Mucosa of descending colon (tissue), 3 donors: ENCODE results near the gene SNTG2. TPM values are rescaled to one million over a fixed set of nuclear protein-coding genes. Genes with fewer than 3 reads are reported as not detected.

Experiments
- ATAC-seq: fragments of 200-7000 bp; cut with Tn5 transposase; one replicate; pipeline ENCODE4 v1.9.1; 2020; ENCODE audit warnings: mild to moderate bottlenecking, moderate library complexity
- DNase-seq, 3 donors: peaks; one replicate each; pipeline ENCODE4 v3.0.0-alpha.2; 2020
- H3K36me3 ChIP-seq: fragments of 200-600 bp; one replicate; pipeline ENCODE4 v1.8.0; 2021; ENCODE audit warnings: low read depth, mild to moderate bottlenecking
- H3K4me1 ChIP-seq: fragments of 200-600 bp; one replicate; pipeline ENCODE4 v1.8.0; 2021; ENCODE audit warnings: low read depth, mild to moderate bottlenecking
- H3K4me3 ChIP-seq: fragments of 200-600 bp; one replicate; pipeline ENCODE4 v1.8.0; 2021; ENCODE audit warnings: mild to moderate bottlenecking
- H3K9me3 ChIP-seq: fragments of 200-600 bp; one replicate; pipeline ENCODE4 v1.8.0; 2021; ENCODE audit warnings: mild to moderate bottlenecking
- CTCF ChIP-seq: fragments of 200-600 bp; IDR thresholded peaks from one replicate; pipeline ENCODE4 v1.8.0; 2022; ENCODE audit warnings: antibody characterized with exemption, mild to moderate bottlenecking
- intact Hi-C, 2 donors: fragments of 100-400 bp; cut with DNase I in 1 of 2; cut with micrococcal nuclease in 1 of 2; formaldehyde crosslinking; loops; one replicate each; pipeline versions ENCODE4 v1.11.0 to v1.11.1; 2022; cut with DNase I, micrococcal nuclease
- total RNA-seq, 3 donors: library from RNA; stranded (reverse); fragmentation: NEBNext Ultra II Directional in 2 of 3; extraction: Animal tissue kit (Norgen Biotek cat#: 25700) in 2 of 3; gene quantifications; one replicate each; pipeline versions ENCODE4 v1.2.1 to v1.2.4, GENCODE V29; 2021 to 2023
- donor health status: DM: no; HTN: no; CAD: no; lungs with moderate emphysema.
- donor health status: DM: no; HTN: no; CAD: no.
- donor health status: DM: no; HTN: yes; CAD: no.

Gene SNTG2
- total RNA-seq, 3 donors from 2014 or later: 0.38 to 3.0 (median 2.8) TPM

DNA sequence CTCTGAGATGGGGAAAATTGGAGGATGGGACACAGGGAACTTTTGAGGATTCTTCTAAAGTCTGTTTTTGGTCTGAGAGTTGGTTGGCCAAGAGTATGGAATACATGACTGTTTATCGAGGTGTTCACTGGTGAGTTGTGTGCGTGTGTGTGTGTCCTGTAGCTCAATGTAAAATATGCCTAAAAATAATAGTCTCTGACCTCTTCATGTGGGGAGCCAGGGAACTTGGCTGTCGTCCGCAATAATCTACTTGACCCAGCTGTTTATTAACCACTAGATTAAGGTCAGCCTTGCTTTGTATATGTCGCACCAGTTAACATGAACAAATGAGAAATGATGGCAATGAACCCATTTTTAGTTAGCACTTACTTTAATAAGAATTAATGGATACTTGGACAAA, 285.2 kb downstream of the SNTG2 start:
- intact Hi-C loops: no loop called here

GRCh38 chr2:1236606-1237005, 286.0 kb downstream of the SNTG2 start:
- intact Hi-C loops: no loop called here
- Histone ChIP-seq H3K4me3 (no peak overlapping the region), H3K4me1 (no peaks in the 10 kb centered on the region), H3K36me3 (no peaks in the 10 kb centered on the region), H3K9me3 (no peaks in the 10 kb centered on the region)
- ATAC-seq: no peak
- no peak for DNase-seq
- no peak for TF ChIP-seq CTCF

More for the DNA sequence above, 285.2 kb downstream of the SNTG2 start:
- no peak for TF ChIP-seq CTCF
- no peaks in the 10 kb centered on the region for H3K36me3 ChIP-seq
- no peaks in the 10 kb centered on the region for H3K9me3 ChIP-seq
- ATAC-seq (no peak), DNase-seq (no peak)
- H3K4me1 ChIP-seq: no peaks in the 10 kb centered on the region
- no peak overlapping the region for H3K4me3 ChIP-seq

- Histone ChIP-seq H3K36me3 (no peaks in the 10 kb centered on the region), H3K4me3 (no peak overlapping the region), H3K9me3 (no peaks in the 10 kb centered on the region), H3K4me1 (no peaks in the 10 kb centered on the region)
- intact Hi-C loops: no loop called here
- no peak for DNase-seq
- ATAC-seq: no peak
- no peak for TF ChIP-seq CTCF
These were observed 287.1 kb downstream of the SNTG2 start for GRCh38 chr2:1237783-1238182.

DNA sequence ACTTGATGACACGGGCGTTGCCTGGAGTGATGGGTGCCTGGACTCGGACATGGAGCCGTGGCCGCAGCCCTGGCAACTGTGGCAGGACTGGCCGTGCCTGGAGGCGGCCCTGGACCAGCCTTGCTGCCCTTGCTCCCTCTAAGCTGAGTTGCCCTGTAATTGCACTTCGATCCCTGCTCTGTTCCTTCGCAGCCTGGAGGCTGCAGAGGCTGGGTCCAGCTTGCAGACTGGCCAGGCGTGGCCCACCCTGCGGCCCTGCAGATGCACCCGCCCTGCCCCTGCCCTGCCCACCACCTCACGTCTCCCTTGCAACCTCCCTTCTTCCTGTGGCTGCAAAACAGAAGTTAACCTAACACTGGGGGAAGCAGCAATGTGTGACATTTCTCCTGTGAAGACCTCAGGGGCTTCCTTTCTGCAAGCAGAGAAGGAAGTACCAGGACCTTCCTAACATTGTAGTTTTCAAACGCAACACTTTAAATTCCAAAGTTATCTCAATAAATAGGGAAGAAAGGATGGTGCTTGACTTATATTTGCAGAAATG, 288.0 kb downstream of the SNTG2 start:
- DNase-seq: no peak
- no peak for ATAC-seq
- Histone ChIP-seq H3K36me3 (no peaks in the 10 kb centered on the region), H3K4me3 (no peak overlapping the region), H3K9me3 (no peaks in the 10 kb centered on the region), H3K4me1 (no peaks in the 10 kb centered on the region)
- intact Hi-C loops: no loop called here
- TF ChIP-seq CTCF: no peak

GRCh38 chr2:1245193-1245592, 294.5 kb downstream of the SNTG2 start:
- ATAC-seq: no peak
- intact Hi-C loops: no loop called here
- Histone ChIP-seq H3K4me1 (no peaks in the 10 kb centered on the region), H3K36me3 (no peaks in the 10 kb centered on the region), H3K4me3 (no peak overlapping the region), H3K9me3 (no peaks in the 10 kb centered on the region)
- no peak for TF ChIP-seq CTCF
- no peak for DNase-seq

- intact Hi-C loops: no loop called here
- H3K36me3 ChIP-seq: no peaks in the 10 kb centered on the region
- H3K4me3 ChIP-seq: no peak overlapping the region
- no peak for ATAC-seq
- DNase-seq: no peak
- no peak for TF ChIP-seq CTCF
- H3K4me1 ChIP-seq: no peaks in the 10 kb centered on the region
- no peaks in the 10 kb centered on the region for H3K9me3 ChIP-seq
These were observed 295.6 kb downstream of the SNTG2 start for GRCh38 chr2:1246239-1246638.
